ENCODE results near the gene NR4A2.
A peak's percentile ranks its signal among the peaks of the same experiment; 100 is the strongest.

The NR4A2 gene

DNA sequence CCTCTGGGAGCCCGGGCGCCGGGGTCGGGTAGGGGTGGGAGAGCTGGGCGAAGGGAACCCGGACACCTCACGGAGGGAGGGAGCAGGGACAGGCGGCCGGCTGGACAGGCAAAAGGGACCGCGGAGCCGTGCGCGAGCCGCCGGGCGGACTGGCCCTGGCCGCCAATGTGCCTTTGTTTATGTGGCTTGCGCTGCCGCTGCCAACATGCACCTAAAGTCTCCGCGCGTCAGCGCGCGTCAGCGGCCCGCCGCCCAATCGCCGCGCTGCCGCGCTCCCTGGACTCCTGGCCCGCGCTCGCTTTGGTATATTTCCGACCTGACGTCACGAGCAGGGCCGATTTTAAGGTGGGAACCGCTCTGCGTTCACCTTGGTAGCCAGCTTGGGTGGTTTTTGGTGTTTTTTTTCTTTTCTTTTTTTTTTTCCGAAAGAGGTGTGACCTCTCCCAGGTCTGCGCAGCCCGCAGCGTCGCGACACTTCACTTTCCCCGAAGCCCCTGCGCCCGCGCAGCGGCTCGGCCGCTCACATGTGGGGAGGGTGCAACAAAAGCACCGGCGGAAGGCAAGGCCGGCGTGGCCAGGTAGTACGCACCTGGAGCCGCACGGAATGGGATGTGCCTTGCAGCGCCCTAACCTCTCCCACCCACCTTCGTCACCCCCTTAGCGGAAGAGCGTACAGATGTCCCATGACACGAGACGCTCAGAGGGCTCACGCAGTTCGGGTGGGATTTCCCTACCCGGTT, at the start of gene NR4A2:
Gene NR4A2, minus strand, starts transcription at position 188 of the 740 bp plus-strand sequence. CDS start 2,535 bp downstream, outside the sequence.
- DNase-seq: peak; percentile 92

DNA sequence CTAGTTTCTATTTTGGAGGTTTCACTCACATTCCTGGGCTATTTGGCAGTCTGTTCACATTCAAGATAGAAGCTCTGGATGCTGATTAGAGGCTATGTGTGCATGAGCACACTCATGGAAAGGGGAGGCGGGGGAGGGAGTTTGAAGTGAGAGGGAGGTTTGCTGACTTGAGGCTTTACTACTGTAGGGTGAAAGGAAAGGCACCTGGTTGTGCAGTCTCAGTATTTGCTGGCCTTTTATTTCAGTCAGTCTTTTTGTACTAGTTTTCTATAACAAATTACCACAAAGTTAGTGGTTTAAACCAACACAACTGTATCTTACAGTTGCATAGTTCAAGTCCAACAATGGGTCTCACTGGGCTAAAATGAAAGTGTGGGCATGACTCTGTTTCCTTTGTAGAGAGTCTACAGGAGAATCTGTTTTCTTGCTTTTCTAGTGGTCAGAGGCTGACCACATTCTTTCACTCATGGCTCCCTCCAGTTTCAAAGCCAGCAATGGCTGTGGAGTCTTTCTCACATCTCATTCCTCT, 47.7 kb upstream of the NR4A2 start:
- DNase-seq: no peak

DNA sequence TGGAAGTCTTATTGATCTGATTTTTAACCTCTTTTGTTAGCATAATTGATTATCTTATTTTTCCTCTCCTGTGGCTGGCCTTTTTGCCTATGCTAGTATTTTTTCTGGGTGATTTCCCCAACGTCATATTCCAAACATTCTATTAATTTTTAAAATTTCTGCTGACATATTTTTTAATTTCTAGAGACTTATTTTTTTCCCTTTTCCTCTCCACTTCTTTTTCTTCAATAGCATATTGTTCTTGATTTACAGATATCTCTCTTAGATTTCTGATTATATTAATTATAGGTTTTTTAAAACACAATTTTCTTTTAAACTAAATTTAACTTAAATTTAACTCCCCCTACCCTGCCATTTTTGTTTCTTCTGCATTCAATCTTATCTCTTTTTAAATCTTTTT, 47.2 kb upstream of the NR4A2 start:
- DNase-seq: no peak

DNA sequence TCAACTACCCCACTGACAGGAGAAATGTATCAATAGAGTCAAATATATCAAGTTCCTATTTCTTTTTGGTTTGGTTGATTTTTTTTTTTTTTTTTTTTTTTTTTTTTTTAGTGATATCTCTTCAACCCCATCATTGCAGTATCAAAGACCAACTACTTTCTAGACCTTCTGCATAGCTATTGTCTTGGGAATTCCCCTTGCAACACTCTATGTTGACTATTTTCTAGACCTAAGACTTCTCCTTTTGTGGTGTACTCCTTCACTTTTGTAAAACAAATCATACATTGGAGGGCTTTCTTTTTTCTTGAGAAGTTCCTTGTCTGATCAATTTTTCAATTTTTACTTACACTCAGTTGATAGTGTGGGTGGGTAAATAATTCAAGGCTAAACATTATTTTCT, 46.5 kb upstream of the NR4A2 start:
- DNase-seq: no peak

DNA sequence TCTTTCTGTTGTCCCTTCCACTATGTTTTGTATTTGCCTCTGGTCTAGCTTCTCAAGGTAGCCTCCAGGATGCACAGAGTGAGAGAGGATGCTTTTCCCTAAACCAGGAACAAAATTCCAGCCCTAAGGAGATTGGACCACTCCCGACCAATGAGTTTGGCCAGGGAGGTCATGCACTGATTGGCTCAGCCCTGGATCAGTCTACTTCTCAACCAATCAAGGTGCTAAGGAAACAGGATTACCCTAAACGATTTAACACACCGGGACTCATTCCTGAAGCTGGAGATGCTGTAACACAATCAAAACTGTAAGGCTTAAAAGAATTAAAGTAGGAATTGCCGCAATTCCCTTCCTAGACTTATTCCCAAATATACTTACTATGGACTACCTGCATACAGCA, 34.2 kb upstream of the NR4A2 start:
- DNase-seq: no peak

DNA sequence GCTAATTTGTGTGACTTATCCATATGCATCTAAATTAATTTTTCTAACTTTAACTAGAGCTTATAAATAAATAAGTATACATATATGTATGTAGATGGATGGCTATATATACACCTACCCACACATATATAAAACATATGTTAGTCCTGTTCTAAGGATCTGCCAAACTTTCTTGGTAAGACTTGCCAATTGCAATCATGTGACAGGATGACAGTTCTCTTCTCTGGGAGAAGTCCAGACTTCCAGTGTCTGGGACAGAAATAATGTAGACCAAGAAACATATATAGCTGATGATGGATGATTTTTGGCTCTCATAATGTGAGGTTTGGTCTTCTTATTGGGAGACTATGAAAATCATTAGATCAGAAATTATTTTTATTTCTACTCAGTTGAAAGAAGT, 30.6 kb upstream of the NR4A2 start:
- no peak for DNase-seq

DNA sequence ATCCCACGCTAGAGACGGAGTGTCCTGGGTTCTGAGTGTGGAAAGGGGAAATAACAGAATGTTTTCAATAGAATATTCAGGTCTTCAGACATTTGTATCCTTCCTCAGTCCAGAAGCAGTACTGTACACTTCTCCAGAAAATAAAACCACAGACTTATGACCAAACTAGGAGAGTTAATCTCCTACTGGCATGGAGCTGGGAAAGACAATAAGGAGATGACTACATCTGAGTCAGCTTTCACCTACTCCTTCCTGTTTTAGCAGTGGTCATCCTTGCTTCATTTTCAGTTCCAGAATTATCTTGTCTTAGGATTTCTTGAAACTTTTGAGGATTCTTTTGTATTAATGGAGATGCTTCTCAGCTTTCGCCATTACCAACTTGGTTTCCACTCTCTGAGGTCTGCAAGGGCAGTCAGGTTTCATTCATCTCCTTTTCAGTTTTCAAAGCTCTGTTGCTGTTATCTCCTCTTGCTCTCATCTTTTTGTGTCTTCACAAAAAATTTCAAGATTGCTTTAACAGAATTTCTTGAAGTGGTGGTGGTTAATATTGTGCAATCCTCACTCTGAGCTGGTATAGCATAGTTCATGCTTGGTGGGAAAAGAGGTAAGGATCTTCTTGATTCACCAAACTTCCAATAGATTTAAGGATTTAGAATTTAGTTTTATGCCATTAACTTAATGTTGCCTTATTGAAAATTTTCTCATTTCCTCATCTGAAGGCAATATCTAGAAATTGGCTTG, 23.7 kb upstream of the NR4A2 start:
- no peak for DNase-seq

DNA sequence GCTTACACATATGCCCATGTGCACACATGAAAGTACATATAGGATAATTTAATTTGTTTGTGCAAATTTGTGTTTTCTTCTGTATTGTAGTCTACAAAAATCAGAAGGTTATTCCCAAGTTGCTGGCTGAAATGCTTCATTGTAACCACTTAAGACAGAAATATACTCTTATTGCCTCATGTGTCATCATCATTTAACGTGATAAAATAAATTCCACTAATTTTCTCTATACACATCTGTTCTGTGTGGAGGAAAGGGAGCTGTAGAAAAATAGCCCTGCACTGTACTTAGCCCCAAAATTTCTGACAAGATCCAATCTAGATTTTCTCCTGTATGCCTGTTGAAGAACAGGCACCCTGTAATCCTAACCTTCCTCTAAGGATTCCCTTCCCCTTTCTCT, 20.4 kb upstream of the NR4A2 start:
- DNase-seq: no peak

DNA sequence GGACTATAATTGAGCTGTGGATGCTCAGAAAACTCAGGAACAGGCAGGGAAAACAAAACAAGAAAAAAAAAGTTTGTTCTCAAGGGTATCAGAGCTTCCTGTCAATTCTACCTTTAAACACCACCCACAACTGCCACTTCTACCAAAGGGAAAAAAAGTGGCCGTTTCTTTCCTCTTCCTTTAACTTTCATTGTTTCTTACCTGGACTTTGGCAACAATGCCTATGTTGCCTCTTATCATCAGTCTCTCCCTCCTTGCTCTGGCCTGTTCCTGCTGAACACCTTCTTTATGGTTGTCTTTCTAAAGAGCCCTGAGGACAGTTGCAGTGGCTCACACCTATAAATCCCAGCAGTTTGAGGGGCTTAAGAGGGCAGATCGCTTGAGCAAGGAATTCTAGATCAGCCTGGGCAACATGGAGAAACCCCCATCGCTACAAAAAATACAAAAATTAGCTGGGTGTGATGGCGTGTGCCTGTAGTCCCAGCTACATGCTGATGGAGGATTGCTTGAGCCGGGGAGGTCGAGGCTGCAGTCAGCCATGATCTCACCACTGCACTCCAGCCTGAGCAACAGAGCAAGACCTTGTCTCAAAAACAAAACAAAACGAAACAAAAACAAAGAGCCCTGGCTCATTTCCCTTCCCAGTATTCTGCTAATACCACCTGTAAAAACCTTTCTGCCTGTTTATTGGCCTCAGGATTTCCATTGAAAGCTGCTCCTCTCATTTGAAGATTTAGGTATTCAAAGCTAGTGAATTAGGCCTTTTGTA, 18.0 kb upstream of the NR4A2 start:
- DNase-seq: no peak

DNA sequence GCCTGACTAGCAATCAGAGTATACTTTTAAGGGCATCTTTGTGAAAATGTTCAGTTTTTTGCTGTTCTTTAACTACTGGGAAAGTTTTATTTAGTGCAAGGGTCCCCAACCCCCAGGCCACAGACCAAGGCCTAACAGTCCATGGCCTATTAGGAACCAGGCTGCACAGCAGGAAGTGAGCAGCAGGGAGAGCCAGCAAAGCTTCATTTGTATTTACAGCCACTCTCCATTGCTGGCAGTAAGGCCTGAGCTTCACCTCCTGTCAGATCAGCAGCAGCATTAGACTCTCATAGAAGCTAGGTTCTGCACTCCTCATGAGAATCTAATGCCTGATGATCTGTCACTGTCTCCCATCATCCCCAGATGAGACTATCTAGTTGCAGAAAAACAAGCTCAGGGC, 17.1 kb upstream of the NR4A2 start:
- DNase-seq: no peak

DNA sequence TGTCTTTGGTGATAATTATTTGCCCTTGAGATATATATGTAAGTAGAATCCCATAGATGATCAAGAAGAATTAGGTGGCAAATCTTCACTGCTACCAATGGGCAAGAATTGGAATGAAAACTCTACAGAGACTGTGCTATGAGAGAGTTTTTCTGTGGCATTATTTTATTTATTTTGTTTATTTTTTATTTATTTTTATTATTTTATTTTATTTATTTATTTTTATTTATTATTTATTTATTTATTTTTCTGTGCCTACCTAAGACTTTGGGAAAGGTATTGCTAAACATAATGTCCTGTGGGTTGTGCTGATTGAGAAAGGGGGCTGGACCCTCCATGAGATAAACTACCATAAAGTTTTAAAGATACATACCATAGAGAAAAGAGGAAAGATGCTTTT, 16.6 kb upstream of the NR4A2 start:
- DNase-seq: no peak

DNA sequence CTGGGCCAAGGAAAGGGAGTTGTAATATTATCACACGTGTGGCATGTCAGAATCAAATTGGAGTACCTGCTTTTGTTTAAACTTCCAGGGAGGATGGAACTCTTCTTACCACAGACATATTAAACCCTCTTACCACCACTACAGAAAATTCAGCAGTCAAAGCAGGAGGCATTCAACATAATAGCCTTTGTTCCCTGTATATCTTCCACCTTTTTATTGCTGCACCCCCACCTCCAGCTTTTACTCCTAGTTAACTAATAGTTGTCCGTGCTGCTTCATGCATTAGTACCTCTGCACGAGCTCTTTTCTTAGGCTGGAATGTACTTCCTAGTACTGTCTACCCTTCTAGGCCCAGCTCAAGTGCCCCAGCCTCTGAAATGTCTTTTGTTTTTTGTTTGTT, 14.9 kb upstream of the NR4A2 start:
- no peak for DNase-seq

DNA sequence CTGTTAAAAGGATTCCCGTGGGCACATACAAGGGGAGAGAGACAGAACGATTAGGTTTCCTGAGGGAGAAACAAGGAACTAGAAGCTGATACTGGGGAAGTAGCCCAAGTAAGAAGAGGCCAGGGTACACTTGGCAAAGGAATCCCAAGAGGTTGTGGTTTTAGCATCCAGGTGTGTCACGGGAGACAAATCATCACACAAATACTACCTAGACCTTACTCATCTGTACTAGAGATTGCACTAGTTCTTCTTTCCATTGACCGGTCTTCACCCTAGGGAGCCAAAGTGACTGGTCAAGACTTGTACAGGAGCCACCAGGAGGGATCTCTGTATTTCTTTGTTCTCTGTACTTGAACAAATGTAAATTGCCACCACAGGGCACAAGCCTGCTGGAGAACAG, 14.2 kb upstream of the NR4A2 start:
- DNase-seq: no peak

DNA sequence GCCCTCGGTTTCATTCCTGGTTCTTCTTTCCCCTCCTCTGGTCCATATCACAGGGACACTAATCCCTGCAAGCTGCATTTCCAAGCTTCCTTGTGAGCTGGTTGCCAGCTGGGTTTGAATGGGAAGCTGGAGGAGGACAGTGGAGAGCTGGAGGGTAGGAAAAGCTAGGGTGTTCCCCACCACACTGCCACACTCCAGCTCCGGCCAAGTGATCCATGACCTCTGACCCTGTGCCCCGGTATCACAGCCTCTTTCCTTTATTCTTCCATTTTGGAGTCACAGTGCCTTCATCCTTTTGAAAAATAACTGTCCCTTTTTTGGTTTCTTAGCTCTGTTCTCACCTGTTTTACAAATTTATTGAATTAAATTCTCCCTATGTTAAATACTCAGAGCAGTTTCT, 13.1 kb upstream of the NR4A2 start:
- no peak for DNase-seq

DNA sequence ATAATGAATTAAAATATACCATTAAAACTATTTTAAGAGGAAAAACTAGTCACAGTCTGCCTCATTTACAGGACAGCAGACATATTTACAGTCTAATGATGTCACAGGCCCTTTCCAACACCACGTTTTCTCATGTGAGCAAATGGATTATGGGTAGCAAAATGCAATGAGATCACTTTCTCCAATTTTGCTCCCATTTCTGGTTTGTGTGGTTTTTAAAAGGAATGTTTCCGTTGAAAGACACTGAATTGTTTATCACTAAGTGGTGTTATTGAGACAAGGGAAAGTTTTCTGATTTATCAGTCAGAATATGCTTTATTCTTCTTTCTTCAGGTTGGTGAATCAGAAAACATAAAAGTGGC, 11.4 kb upstream of the NR4A2 start:
- no peak for DNase-seq

DNA sequence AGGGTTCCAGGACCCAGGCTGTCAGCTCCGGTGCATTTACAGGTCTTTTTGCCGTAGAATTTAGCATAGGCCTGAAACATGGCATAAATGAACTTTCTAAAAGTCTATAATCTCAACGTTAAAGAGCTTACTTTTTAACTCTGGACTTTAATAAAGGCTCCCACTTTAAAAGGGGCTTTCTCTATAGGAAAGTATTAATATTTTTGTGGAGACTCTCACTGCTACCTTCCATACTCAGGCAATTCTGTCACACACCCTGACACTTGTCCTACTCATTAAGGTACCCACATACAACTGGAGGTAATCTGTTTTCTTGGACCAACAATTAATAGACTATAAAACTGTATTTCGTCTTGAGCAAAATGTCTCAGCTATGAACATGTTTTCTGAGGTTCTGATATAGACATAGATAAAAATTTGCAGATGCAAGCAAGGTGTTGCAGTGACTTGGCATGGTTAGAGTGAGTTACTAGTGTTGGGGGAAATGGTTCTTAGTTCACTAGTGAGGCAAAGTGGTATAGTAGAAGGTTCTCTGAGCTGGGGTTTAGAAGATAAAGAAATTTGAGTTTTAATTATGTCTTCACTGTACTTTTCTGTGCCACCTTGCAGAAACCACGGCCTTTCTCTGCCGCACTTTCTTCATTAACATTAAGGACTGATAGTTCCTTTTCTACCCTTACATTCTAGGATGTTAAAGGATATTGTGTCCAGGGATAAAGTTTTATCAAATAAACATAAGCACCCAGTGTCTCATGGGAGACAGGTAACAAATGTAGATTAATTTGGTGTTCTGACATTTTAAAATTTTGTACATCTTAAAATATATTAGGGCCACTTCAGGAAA, 10.8 kb upstream of the NR4A2 start:
- DNase-seq: no peak

DNA sequence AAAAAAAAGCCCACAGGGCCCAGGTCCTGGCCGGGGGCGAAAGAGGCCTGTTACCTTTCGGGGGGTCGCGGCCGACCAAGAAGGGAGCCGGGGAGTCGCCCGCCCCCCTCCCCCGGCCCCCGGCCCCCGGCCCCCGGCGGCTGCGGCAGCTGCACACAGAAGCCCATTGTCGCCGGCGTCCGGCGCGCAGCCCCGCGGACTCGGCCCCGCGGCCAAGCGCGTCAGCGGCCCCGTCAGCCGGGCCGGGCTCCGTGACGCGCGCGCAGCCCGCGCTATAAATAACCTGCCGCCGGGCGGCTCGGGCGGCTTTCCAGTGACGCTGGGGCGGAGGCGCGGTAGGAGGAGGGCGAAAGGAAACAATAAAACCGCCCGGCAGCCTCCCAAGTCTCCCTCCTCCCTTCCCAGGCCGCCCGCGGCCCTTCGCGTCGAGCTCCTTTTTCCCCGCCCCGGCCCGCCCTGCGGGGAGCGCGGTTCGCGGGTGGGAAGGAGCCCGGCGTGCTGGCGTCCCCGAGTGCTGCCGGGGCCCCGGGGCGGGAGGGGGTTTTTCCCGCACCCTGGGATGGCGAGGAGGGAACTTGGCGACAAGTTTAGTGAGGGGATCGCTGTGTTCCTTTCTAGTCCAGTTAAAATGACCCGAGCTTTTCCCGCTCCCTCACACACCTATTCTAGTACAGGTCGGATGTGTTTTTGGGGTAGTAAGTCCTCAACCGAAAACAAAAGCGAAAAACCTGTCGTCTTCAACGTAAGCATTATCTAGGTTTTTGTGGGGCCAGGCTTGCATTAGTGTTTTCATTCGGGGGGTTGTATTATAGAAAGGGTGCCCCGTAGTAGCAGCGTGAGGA, 10.0 kb upstream of the NR4A2 start:
- DNase-seq: peak; percentile 90

DNA sequence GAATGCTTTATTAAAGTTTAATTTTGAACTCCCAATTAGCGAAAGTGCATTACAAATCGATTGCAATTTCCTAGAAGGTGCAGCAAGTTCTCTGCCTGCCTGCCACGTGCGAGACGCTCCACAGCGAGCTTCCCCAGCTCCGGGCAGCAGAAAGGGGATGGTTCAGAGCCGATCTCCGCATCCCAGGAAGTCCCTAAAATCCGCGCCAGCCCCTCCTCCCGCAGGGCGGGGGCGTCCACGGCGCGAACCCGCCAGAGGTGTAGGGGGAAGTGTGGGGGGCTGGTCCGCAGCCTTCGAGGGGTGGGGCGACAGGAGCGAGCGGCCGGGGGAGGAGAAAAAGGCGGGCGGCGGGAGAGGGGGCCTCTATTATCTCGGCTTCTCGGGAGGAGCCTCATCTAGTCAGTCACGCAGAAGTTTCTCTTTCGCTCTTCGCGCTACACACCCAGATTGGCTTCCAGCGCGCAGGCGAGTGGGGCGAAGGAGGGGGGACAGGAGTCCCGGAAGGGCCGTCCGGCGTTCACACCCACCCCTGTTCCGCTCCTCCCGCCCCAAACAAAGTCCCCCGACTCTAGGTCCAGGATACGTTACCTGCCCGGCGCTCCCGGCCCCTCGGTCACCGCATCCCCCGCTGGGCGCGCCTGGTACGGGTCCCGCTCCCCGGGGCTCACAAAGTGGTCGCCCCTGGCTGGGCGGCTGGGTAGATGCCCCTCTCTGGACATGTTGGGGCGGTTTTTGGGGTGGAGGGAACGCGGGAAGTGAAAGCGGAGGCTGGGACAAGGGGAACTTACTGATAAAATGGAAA, 9.1 kb upstream of the NR4A2 start:
- peak; percentile 88 for DNase-seq

DNA sequence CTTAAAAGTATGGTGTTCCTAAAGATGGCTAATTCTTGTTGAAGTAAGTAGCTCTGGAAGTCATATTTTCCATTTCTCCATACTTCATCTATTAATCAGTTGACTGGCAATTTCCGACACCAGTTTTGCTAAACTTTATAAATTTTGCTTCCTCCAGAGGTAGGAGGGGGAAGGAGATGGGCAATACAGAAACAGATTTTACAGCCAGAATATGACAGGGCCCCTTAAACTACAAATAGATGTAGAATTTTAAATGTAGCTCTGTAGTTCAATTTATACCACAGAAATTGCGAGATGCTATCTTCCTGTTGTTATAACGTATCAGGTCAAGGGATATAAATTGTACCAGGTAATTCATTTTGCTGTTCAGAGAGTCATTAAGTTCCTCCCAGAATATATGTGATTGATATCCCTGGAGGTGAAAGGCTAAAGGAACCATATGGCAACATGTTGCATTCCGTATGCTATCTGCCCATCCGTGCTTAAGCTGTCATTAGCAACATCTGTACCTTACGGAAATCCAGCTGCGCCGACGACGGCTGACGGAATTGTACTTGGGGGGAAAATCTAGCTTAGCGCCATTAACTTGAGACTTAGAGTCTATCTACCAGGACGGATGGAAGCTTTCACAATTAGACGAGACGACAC, 8.4 kb upstream of the NR4A2 start:
- no peak for DNase-seq

DNA sequence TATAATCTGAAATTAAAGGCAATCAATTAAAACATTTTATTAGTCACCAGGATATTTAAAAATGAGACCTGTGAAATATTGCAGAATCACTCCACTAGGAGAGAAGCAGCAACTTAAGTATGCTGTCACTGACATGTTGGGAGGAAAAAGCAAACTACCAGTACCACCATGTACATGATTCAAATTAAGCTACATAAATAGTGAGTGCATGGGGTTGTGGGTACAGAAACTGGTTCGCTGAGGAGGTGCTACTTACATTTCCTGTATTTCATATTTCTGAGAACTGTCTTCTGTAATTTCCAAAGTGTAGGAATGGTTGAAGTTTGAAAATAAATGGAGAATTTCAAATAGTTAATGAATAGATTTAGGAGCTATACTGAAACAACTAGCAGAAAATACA, 7.9 kb upstream of the NR4A2 start:
- no peak for DNase-seq
